GM12872 (cell line): ENCODE data around the gene PCNT.

Experiments
- CTCF ChIP-seq: IDR thresholded peaks from 3 replicates; pipeline ENCODE4 v1.5.1; 2011; ENCODE audit warnings: low read depth, mild to moderate bottlenecking, low read length, moderate library complexity; ENCODE audit not compliant: insufficient read depth

PCNT gene

GRCh38 chr21:46468108-46468774, 144.3 kb downstream of the PCNT start:
- no peak for TF ChIP-seq CTCF

- TF ChIP-seq CTCF: no peak
Observed at GRCh38 chr21:46469275-46469674, 145.3 kb downstream of the PCNT start.

GRCh38 chr21:46471514-46471913, 147.6 kb downstream of the PCNT start:
- TF ChIP-seq CTCF: no peak

- TF ChIP-seq CTCF: no peak
Observed at GRCh38 chr21:46472246-46472645, 148.3 kb downstream of the PCNT start.

GRCh38 chr21:46474382-46474781, 150.4 kb downstream of the PCNT start:
- TF ChIP-seq CTCF: no peak

GRCh38 chr21:46475296-46475695, 151.3 kb downstream of the PCNT start:
- no peak for TF ChIP-seq CTCF

- no peak for TF ChIP-seq CTCF
Observed at GRCh38 chr21:46477765-46478164, 153.8 kb downstream of the PCNT start.
